SHP77 treated with DMSO at 0.1 percent for 48 hours (cell line): Measurements from ENCODE around the gene EPC1.
"Not testable (repeated sequence)": the region's sequence is repeated elsewhere in the genome, so short reads cannot be mapped to it uniquely, and the experiment has no call there.

Experiments
- DNase-seq: peaks from one replicate; lab custom pipeline; 2025; lab: John Stamatoyannopoulos, UW

EPC1 gene

GRCh38 chr10:32229788-32230187 is 117.2 kb downstream of the EPC1 start:
- DNase-seq, result not testable (repeated sequence)

GRCh38 chr10:32229170-32229569 is 117.8 kb downstream of the EPC1 start:
- no peak for DNase-seq

- DNase-seq, result no peak
These were observed 119.2 kb downstream of the EPC1 start for GRCh38 chr10:32227802-32228201.

DNA sequence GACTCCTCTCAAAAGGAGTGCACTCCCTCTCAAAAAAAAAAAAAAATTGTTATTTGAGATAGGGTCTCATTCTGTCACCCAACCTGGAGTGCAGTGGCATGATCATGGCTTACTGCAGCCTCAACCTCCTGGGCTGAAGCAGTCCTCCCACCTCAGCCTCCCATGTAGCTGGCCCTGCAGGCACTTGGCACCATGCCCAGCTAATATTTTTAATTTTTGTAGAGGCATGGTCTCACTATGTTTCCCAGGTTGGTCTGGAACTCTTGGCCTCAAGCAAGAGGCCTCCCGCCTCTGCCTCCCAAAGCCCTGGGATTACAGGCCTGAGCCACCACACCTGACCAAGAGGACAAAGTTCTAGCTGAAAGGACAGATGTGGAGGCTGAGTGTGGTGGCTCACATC is 120.3 kb downstream of the EPC1 start:
- no peak for DNase-seq

GRCh38 chr10:32225976-32226375 is 121.0 kb downstream of the EPC1 start:
- DNase-seq, result no peak

DNA sequence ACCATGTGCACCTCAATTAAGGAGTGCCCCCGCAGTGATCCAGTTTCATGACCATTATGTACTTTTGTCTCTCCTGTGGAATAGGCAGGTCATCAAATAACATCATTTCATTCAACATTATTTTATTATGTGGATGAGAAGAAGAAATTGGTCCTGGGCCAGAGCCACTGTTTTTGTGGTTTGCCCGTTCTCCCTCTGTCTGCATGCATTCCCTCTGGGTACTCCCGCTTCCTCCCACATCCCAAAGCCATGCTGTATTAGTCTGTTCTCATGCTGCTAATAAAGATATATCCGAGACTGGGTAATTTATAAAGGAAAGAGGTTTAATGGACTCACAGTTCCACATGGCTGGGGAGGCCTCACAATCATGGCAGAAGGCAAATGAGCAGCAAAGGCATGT is 124.6 kb downstream of the EPC1 start:
- DNase-seq, result not testable (repeated sequence)

DNA sequence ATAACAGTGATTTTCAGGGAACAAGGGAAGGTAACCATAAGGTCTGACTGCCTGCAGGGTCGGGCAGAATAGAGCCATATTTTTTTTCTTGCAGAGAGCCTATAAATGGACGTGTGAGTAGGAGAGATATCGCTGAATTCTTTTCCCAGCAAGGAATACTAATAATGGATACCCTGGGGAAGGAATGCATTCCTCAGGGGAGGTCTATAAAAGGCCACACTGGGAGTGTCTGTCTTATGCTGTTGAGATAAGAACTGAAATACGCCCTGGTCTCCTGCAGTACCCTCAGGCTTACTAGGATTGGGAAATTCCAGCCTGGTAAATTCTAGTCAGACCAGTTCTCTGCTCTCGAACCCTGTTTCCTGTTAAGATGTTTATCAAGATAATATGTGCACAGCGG is 127.8 kb downstream of the EPC1 start:
- not testable (repeated sequence) for DNase-seq

- DNase-seq, result not testable (repeated sequence)
These were observed 128.5 kb downstream of the EPC1 start for GRCh38 chr10:32218206-32219044.
